ENCODE results near the gene EPN2. TPM values are rescaled to one million over a fixed set of nuclear protein-coding genes. Genes with fewer than 3 reads are reported as not detected.

The EPN2 gene
- total and polyA plus RNA-seq, 9 donors: 18.2 to 36.4 (median 26.0) TPM

- peaks cover 4% of the 10 kb centered on the region for H3K36me3 ChIP-seq (ENCODE audit: control insufficient read depth, insufficient read depth, low read length)
- no peak for DNase-seq
- no peaks in the 10 kb centered on the region for H3K9me3 ChIP-seq (replicated peaks; ENCODE audit: control insufficient read depth, low read depth, low read length)
- WGBS (ENCODE audit: insufficient coverage): under 1% methylated on average over 15 of the region's 21 CpGs
- H3K4me1 ChIP-seq (ENCODE audit: control insufficient read depth, insufficient read depth, low read length): peaks cover 5% of the 10 kb centered on the region
- peak overlapping the region; percentile 67 for H3K27ac ChIP-seq (ENCODE audit: low read length)
- peak overlapping the region; percentile 98 for H3K4me3 ChIP-seq (ENCODE audit: low read length)
- H3K27me3 ChIP-seq (ENCODE audit: control insufficient read depth, insufficient read depth, low read length): no peaks in the 10 kb centered on the region
Measured at GRCh38 chr17:19238167-19238505, 970 bp downstream of the EPN2 start.

DNA sequence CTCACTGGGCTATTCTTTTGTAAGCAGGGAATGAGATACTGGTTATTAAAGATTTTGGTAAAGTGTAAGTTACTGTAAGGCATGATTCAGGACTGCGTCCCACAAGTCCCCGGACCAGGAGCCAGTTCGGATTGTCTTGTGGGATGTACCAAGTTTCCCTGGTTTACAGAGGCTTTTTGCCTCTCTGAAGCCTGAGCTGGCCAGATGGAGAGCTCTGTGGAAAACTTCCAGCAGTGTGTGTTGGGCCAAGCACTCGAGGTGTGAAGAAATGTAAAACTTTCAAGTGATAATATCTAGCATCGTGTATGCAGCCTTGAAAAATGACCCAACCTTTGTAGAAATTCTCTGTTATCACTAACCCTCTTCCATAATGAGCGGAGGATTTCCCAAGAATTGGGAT is 2.4 kb downstream of the EPN2 start:
- WGBS (ENCODE audit: insufficient coverage): 71% methylated on average over 3 of the region's 6 CpGs
- DNase-seq: no peak
- Histone ChIP-seq H3K36me3 (ENCODE audit: control insufficient read depth, insufficient read depth, low read length) (peaks cover 4% of the 10 kb centered on the region), H3K4me3 (ENCODE audit: low read length) (no peak overlapping the region), H3K27ac (ENCODE audit: low read length) (no peak overlapping the region), H3K9me3 (replicated peaks; ENCODE audit: control insufficient read depth, low read depth, low read length) (no peaks in the 10 kb centered on the region), H3K27me3 (ENCODE audit: control insufficient read depth, insufficient read depth, low read length) (no peaks in the 10 kb centered on the region), H3K4me1 (ENCODE audit: control insufficient read depth, insufficient read depth, low read length) (peaks cover 5% of the 10 kb centered on the region)

DNA sequence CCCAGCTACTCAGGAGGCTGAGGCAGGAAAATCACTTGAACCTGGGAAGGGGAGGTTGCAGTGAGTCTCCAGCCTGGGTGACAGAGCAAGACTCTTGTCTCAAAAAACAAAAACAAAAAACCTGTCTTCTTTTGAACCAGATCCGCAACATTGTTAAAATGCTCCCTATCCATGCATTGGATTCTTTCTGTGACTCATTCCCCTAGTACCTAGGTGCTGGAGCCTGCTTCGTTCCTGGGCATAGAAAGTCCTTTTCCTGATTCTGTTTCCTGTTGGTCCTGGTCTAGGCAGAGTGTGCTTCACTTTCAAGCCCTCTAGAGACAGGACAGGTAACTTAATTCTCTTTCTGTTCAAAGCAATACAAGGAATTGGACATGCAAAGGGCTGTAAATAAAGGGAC is 5.2 kb downstream of the EPN2 start:
- WGBS (ENCODE audit: insufficient coverage): 54% methylated on average over 2 of the region's 2 CpGs
- Histone ChIP-seq H3K9me3 (replicated peaks; ENCODE audit: control insufficient read depth, low read depth, low read length) (no peaks in the 10 kb centered on the region), H3K4me1 (ENCODE audit: control insufficient read depth, insufficient read depth, low read length) (peaks cover 6% of the 10 kb centered on the region), H3K4me3 (ENCODE audit: low read length) (no peak overlapping the region), H3K27ac (ENCODE audit: low read length) (no peak overlapping the region), H3K36me3 (ENCODE audit: control insufficient read depth, insufficient read depth, low read length) (peaks cover 4% of the 10 kb centered on the region), H3K27me3 (ENCODE audit: control insufficient read depth, insufficient read depth, low read length) (no peaks in the 10 kb centered on the region)
- no peak for DNase-seq

- DNase-seq: no peak
- Histone ChIP-seq H3K36me3 (ENCODE audit: control insufficient read depth, insufficient read depth, low read length) (peaks cover 4% of the 10 kb centered on the region), H3K4me1 (ENCODE audit: control insufficient read depth, insufficient read depth, low read length) (peaks cover 13% of the 10 kb centered on the region), H3K27ac (ENCODE audit: low read length) (no peak overlapping the region), H3K4me3 (ENCODE audit: low read length) (no peak overlapping the region), H3K27me3 (ENCODE audit: control insufficient read depth, insufficient read depth, low read length) (no peaks in the 10 kb centered on the region), H3K9me3 (replicated peaks; ENCODE audit: control insufficient read depth, low read depth, low read length) (no peaks in the 10 kb centered on the region)
- WGBS (ENCODE audit: insufficient coverage): 83% methylated on average over 1 of the region's 7 CpGs
Measured at GRCh38 chr17:19242926-19243325, 5.8 kb downstream of the EPN2 start.

GRCh38 chr17:19243838-19244237 is 6.7 kb downstream of the EPN2 start:
- H3K4me3 ChIP-seq (ENCODE audit: low read length): no peak overlapping the region
- no peaks in the 10 kb centered on the region for H3K27me3 ChIP-seq (ENCODE audit: control insufficient read depth, insufficient read depth, low read length)
- H3K27ac ChIP-seq (ENCODE audit: low read length): no peak overlapping the region
- DNase-seq: no peak
- peaks cover 16% of the 10 kb centered on the region for H3K4me1 ChIP-seq (ENCODE audit: control insufficient read depth, insufficient read depth, low read length)
- peaks cover 4% of the 10 kb centered on the region for H3K36me3 ChIP-seq (ENCODE audit: control insufficient read depth, insufficient read depth, low read length)
- H3K9me3 ChIP-seq (replicated peaks; ENCODE audit: control insufficient read depth, low read depth, low read length): no peaks in the 10 kb centered on the region
- no CpG with 5 or more reads among the region's 1 CpG for WGBS (ENCODE audit: insufficient coverage)

DNA sequence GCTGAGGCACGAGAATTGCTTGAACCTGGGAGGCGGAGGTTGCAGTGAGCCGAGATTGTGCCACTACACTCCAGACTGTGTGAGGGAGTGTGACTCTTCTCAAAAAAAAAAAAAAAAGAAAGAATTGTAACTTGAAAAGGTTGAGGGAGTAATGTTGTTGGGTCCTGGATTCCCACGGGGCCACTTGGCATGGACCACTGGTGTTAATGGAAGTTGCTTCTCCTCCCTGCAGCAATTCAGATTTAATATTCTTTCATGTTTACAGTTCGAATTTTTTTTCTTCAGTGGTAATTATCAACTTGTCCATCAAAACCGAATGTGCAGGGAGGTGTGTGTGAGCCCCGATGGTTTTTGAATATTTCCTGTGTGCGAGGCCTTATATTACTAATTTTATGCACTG is 7.2 kb downstream of the EPN2 start:
- WGBS (ENCODE audit: insufficient coverage): 100% methylated on average over 2 of the region's 8 CpGs
- H3K9me3 ChIP-seq (replicated peaks; ENCODE audit: control insufficient read depth, low read depth, low read length): no peaks in the 10 kb centered on the region
- DNase-seq: no peak
- H3K36me3 ChIP-seq (ENCODE audit: control insufficient read depth, insufficient read depth, low read length): peaks cover 4% of the 10 kb centered on the region
- H3K27me3 ChIP-seq (ENCODE audit: control insufficient read depth, insufficient read depth, low read length): no peaks in the 10 kb centered on the region
- no peak overlapping the region for H3K4me3 ChIP-seq (ENCODE audit: low read length)
- H3K27ac ChIP-seq (ENCODE audit: low read length): no peak overlapping the region
- H3K4me1 ChIP-seq (ENCODE audit: control insufficient read depth, insufficient read depth, low read length): peaks cover 21% of the 10 kb centered on the region

DNA sequence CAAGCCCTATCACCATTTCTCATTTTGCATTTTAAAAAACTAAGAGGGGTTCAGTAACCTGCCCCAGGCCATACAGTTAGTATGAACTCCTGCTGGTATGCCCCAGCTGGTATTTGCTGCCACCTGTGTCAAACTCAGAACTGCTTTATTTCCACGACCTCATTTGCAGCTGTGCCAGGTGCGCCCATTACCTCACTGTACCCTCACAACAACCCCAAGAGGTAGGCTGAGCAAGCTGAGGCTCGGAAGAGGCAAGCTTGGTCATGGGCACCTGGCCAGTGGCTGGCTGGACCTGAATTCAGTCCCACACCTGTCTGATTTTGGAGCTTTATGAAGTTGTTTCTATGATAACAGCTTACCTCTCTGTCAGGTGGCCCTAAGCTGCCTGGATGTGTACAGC is 7.6 kb downstream of the EPN2 start:
- Histone ChIP-seq H3K9me3 (replicated peaks; ENCODE audit: control insufficient read depth, low read depth, low read length) (no peaks in the 10 kb centered on the region), H3K27me3 (ENCODE audit: control insufficient read depth, insufficient read depth, low read length) (no peaks in the 10 kb centered on the region), H3K27ac (ENCODE audit: low read length) (no peak overlapping the region), H3K36me3 (ENCODE audit: control insufficient read depth, insufficient read depth, low read length) (peaks cover under 1% of the 10 kb centered on the region), H3K4me3 (ENCODE audit: low read length) (no peak overlapping the region), H3K4me1 (ENCODE audit: control insufficient read depth, insufficient read depth, low read length) (peaks cover 24% of the 10 kb centered on the region)
- 51% methylated on average over 2 of the region's 3 CpGs for WGBS (ENCODE audit: insufficient coverage)
- DNase-seq: no peak

DNA sequence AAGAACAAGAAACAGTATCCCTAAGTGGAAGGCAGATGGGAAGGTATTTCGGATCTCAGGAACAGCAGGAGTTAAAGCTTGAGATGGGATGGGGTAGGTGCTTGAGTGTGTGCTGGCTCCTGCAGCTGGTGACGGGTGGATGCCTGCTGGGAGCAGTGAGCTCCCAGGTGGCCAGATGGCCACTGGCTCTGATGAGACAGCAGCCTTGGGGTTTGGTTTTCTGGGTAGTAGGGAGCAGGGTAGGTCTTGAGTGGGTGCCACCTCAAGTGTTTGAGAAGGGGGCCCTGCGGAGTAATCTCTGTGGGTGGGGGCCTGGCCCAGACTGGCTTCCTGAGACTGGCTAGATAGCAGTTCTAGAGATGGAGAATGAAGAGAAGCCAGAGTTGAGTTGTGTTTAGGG is 10.3 kb downstream of the EPN2 start:
- Histone ChIP-seq H3K4me1 (ENCODE audit: control insufficient read depth, insufficient read depth, low read length) (peaks cover 33% of the 10 kb centered on the region), H3K36me3 (ENCODE audit: control insufficient read depth, insufficient read depth, low read length) (no peaks in the 10 kb centered on the region), H3K9me3 (replicated peaks; ENCODE audit: control insufficient read depth, low read depth, low read length) (no peaks in the 10 kb centered on the region), H3K27ac (ENCODE audit: low read length) (peak overlapping the region; percentile 55), H3K4me3 (ENCODE audit: low read length) (no peak overlapping the region), H3K27me3 (ENCODE audit: control insufficient read depth, insufficient read depth, low read length) (no peaks in the 10 kb centered on the region)
- WGBS (ENCODE audit: insufficient coverage): 52% methylated on average over 3 of the region's 3 CpGs
- DNase-seq: no peak

- no peaks in the 10 kb centered on the region for H3K36me3 ChIP-seq (ENCODE audit: control insufficient read depth, insufficient read depth, low read length)
- peaks cover 33% of the 10 kb centered on the region for H3K4me1 ChIP-seq (ENCODE audit: control insufficient read depth, insufficient read depth, low read length)
- H3K4me3 ChIP-seq (ENCODE audit: low read length): no peak overlapping the region
- H3K27me3 ChIP-seq (ENCODE audit: control insufficient read depth, insufficient read depth, low read length): no peaks in the 10 kb centered on the region
- no peak for DNase-seq
- WGBS (ENCODE audit: insufficient coverage): 49% methylated on average over 3 of the region's 4 CpGs
- no peaks in the 10 kb centered on the region for H3K9me3 ChIP-seq (replicated peaks; ENCODE audit: control insufficient read depth, low read depth, low read length)
- peak overlapping the region; percentile 73 for H3K27ac ChIP-seq (ENCODE audit: low read length)
Measured at GRCh38 chr17:19248151-19248927, 11.2 kb downstream of the EPN2 start.

DNA sequence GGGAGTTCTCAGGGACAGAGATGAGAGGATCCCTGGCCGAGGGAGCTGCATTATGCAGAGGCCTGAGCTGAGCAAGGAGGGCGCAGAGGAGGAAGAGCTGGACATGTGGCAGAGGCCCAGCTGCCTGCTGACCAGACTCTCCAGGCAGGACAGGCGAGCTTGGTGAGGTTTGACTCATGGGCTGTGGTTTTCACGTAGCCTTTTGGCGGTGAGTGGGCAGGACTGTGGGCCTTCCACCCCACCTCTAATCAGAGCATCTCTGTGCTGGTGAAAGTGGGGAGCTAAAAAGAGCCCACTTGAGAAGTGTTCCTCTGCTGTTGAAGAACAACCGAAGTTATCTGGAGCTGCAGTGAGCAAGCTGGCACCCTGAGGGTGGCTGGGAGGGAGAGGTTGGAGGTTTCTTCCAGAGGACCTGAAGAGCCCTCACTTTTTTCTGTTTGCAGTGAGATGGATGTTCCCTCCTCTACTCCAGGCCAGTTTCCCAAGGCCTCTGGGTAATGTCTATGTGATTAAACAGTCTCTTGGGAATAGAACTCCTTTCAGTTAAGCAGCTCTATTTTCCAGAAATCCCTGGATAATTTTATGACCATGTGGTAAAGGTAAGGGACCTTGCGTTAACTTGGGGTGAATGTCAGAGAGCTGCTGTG is 11.9 kb downstream of the EPN2 start:
- Histone ChIP-seq H3K27me3 (ENCODE audit: control insufficient read depth, insufficient read depth, low read length) (no peaks in the 10 kb centered on the region), H3K4me3 (ENCODE audit: low read length) (no peak overlapping the region), H3K9me3 (replicated peaks; ENCODE audit: control insufficient read depth, low read depth, low read length) (no peaks in the 10 kb centered on the region), H3K27ac (ENCODE audit: low read length) (peak overlapping the region; percentile 73), H3K36me3 (ENCODE audit: control insufficient read depth, insufficient read depth, low read length) (no peaks in the 10 kb centered on the region), H3K4me1 (ENCODE audit: control insufficient read depth, insufficient read depth, low read length) (peaks cover 33% of the 10 kb centered on the region)
- no peak for DNase-seq
- WGBS (ENCODE audit: insufficient coverage): 64% methylated on average over 3 of the region's 7 CpGs

All from muscle of leg (tissue), 11 donors.